ENCODE data around the gene CD300H. TPM values are rescaled to one million over a fixed set of nuclear protein-coding genes. Genes with fewer than 3 reads are reported as not detected.

Gene CD300H
- total RNA-seq, 2 donors from 2014 or later: not detected

DNA sequence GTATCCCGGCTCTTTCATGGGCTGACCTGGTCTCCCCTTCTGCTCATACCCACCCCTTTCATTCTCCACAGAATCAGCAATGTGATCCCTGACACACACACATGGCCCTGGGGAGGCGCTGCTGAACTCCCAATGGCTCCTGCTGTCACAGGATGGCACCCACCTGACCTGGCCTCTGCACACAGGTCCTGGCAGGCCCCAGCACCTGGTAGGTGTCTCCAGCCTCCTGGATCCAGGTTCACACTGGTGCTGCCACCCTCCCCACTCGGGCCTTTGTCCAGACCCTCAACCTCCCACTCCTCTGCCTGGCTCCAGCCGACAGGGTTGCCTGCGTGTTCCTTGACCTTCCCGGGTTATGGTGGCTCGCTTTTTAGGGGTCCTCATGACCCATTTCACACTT is 20.0 kb downstream of the CD300H start:
- H3K27ac ChIP-seq: no peak overlapping the region
- H3K36me3 ChIP-seq: no peaks in the 10 kb centered on the region
- 88% methylated on average over 7 of the region's 7 CpGs for WGBS
- TF ChIP-seq POLR2AphosphoS5 (IDR thresholded peaks at IDR 0.05): no peak
- TF ChIP-seq, protein P1, sequence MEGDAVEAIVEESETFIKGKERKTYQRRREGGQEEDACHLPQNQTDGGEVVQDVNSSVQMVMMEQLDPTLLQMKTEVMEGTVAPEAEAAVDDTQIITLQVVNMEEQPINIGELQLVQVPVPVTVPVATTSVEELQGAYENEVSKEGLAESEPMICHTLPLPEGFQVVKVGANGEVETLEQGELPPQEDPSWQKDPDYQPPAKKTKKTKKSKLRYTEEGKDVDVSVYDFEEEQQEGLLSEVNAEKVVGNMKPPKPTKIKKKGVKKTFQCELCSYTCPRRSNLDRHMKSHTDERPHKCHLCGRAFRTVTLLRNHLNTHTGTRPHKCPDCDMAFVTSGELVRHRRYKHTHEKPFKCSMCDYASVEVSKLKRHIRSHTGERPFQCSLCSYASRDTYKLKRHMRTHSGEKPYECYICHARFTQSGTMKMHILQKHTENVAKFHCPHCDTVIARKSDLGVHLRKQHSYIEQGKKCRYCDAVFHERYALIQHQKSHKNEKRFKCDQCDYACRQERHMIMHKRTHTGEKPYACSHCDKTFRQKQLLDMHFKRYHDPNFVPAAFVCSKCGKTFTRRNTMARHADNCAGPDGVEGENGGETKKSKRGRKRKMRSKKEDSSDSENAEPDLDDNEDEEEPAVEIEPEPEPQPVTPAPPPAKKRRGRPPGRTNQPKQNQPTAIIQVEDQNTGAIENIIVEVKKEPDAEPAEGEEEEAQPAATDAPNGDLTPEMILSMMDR (IDR thresholded peaks at IDR 0.05): no peak
- TF ChIP-seq POLR2A (IDR thresholded peaks at IDR 0.05): no peak
- intact Hi-C loops (cut with DNase I): no loop called here
- no peak for DNase-seq (ENCODE audit: low spot score)
- H3K9me3 ChIP-seq: no peaks in the 10 kb centered on the region
- H3K4me1 ChIP-seq (replicated peaks): no peaks in the 10 kb centered on the region
- no peak overlapping the region for H3K4me3 ChIP-seq
- no peaks in the 10 kb centered on the region for H3K27me3 ChIP-seq (replicated peaks; ENCODE audit: insufficient read depth)

DNA sequence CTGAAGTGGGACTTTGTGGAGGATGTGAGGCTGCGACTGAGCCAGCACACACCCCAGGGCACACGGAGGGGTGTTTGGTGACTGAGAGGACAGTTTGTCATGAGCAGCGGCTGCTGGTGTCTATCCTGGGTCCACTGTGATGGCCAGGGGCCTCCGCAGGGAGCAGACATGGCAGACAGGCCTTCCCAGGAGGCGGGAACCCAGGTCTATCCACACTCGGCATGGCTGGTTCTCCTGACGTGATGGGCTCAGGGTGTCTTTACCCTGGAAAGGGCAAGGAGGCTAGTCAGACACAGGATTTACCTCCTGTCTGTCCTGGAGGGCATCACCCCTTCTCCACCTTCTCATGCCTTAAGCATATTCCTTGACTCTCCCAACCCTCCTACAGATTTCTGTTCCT is 20.7 kb downstream of the CD300H start:
- Histone ChIP-seq H3K4me1 (replicated peaks) (no peaks in the 10 kb centered on the region), H3K27ac (no peak overlapping the region), H3K9me3 (no peaks in the 10 kb centered on the region), H3K4me3 (no peak overlapping the region), H3K27me3 (replicated peaks; ENCODE audit: insufficient read depth) (no peaks in the 10 kb centered on the region), H3K36me3 (no peaks in the 10 kb centered on the region)
- no peak for TF ChIP-seq POLR2A (IDR thresholded peaks at IDR 0.05)
- TF ChIP-seq, protein P1 (IDR thresholded peaks at IDR 0.05): no peak
- TF ChIP-seq POLR2AphosphoS5 (IDR thresholded peaks at IDR 0.05): no peak
- WGBS: 84% methylated on average over 7 of the region's 7 CpGs
- intact Hi-C loops (cut with DNase I): no loop called here
- DNase-seq (ENCODE audit: low spot score): no peak

DNA sequence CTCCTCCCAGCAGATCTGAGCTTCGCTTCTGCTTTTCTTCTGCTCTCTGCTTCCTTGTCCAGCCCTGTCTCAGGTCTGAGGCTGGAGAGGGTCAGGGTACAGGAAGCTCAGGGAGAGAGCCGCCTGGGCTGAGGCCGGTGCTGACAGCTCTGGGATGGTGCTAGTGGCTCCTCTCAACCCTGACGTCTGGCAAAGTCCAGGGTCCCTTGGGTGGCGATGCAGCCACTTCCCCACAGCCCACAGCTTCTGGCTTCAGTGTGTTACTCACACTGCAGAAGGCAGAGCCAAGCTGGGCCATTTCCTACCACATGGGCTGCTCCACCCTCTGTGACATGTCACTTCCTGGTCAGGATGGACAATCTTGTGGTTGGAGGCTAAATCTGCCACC is 21.5 kb downstream of the CD300H start, which contains the start of gene CD300C:
Gene CD300C (minus strand): TSS at position 273 of the 388 bp plus-strand sequence. CDS start 333 bp downstream, outside the sequence.
- intact Hi-C loops (cut with DNase I): no loop called here
- TF ChIP-seq POLR2A (IDR thresholded peaks at IDR 0.05): no peak
- TF ChIP-seq, protein P1 (IDR thresholded peaks at IDR 0.05): no peak
- no peak for TF ChIP-seq POLR2AphosphoS5 (IDR thresholded peaks at IDR 0.05)
- no peaks in the 10 kb centered on the region for H3K4me1 ChIP-seq (replicated peaks)
- H3K4me3 ChIP-seq: no peak within 1 kb of the TSS
- H3K9me3 ChIP-seq: no peaks in the 10 kb centered on the region
- 89% methylated on average over 5 of the region's 5 CpGs for WGBS
- DNase-seq (ENCODE audit: low spot score): no peak
- H3K27ac ChIP-seq: no peak within 1 kb of the TSS
- no peaks in the 10 kb centered on the region for H3K27me3 ChIP-seq (replicated peaks; ENCODE audit: insufficient read depth)
- H3K36me3 ChIP-seq: no peaks in the 10 kb centered on the region

DNA sequence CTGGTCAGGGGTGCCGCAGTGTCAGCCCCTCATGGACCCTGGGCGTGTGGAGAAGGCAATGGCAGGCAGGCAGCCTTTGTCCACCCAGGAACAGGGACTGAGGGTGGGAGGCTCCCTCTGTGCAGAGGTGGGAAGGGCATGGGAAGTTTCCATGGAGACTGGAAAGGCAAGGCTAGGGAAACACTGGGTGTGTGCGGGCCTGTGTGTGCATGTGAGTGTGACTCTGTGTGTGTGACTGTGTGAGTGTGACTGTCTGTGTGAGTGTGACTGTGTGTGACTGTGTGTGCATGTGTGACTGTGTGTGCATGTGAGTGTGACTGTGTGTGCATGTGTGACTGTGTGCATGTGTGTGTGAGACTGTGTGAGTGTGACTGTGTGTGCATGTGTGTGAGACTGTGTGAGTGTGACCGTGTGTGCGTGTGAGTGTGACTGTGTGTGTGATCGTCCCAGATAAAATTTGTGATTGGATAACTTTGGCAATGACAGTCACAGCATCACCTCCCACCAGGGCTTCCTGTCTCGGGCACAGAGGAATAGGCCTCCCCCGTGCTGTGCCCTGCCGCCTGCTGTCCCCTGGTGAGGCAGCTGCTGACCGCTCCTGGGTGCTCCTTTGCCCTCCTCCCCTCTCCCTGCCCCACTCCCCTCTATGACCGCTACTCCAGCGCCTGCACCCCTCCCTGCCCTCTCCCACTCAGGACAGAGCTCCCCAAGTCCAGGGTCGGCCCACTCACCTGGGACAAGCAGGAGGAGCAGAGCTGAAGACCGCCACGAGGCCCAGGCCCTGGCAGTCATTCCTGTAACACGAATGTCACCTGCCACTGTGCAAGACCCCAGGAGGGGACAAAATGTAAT is 22.1 kb downstream of the CD300H start:
- H3K27ac ChIP-seq: no peak overlapping the region

More for the DNA sequence above, 22.1 kb downstream of the CD300H start:
- Histone ChIP-seq H3K9me3 (no peaks in the 10 kb centered on the region), H3K4me1 (replicated peaks) (no peaks in the 10 kb centered on the region), H3K27me3 (replicated peaks; ENCODE audit: insufficient read depth) (no peaks in the 10 kb centered on the region), H3K36me3 (no peaks in the 10 kb centered on the region), H3K4me3 (no peak overlapping the region)
- WGBS: 71% methylated on average over 16 of the region's 16 CpGs
- no peak for DNase-seq (ENCODE audit: low spot score)
- TF ChIP-seq POLR2A (IDR thresholded peaks at IDR 0.05) (no peak), POLR2AphosphoS5 (IDR thresholded peaks at IDR 0.05) (no peak)
- TF ChIP-seq, protein P1 (IDR thresholded peaks at IDR 0.05): no peak
- intact Hi-C loops (cut with DNase I): no loop called here

Measured in prostate gland (tissue), 2 donors.